Pancreas (tissue), 10 donors: ENCODE data around the gene AGXT2. TPM values are rescaled to one million over a fixed set of nuclear protein-coding genes. Genes with fewer than 3 reads are reported as not detected.

ENCODE experiments used
- ATAC-seq, 4 donors: fragments of 200-7000 bp; cut with Tn5 transposase; one replicate each; pipeline versions ENCODE4 v1.8.0 to v1.9.1; 2020; ENCODE audit warnings: mild to moderate bottlenecking in 4 of 4, moderate library complexity in 4 of 4
- DNase-seq, 6 donors: peaks; one replicate each; pipeline ENCODE4 v3.0.0-alpha.2; 2020
- FAIRE-seq: peaks from 2 replicates; lab custom pipeline; 2012; peaks lifted over from hg19 to GRCh38; lab: Jason Lieb, UNC
- H3K27ac ChIP-seq, 4 donors: fragments of 200-600 bp; sonication (generic); 1 replicate in 3 of 4; 2 replicates in 1 of 4; pipeline versions ENCODE4 v1.5.0 to v1.8.0; 2020
- H3K27me3 ChIP-seq, 4 donors: fragments of 200-600 bp; one replicate each; pipeline ENCODE4 v1.8.0; 2021
- H3K36me3 ChIP-seq, 3 donors: fragments of 200-600 bp; sonication (generic) in 1 of 3; one replicate each; pipeline versions ENCODE4 v1.5.0 to v1.8.0; 2020 to 2021
- H3K4me1 ChIP-seq, 3 donors: fragments of 200-600 bp; one replicate each; pipeline ENCODE4 v1.8.0; 2021
- H3K4me3 ChIP-seq, 4 donors: fragments of 200-600 bp; sonication (generic) in 2 of 4; one replicate each; pipeline versions ENCODE4 v1.5.0 to v1.8.0; 2020 to 2021
- H3K9me3 ChIP-seq, 4 donors: fragments of 200-600 bp; one replicate each; pipeline ENCODE4 v1.8.0; 2021
- WGBS, 2 donors: extraction: QIAGEN DNeasy Blood & Tissue Kit; methylation state at CpG; one replicate each; pipeline ENCODE4 v1.1.7; 2013; 5-methylcytosine and 5-hydroxymethylcytosine counted together
- intact Hi-C, 3 donors: fragments of 100-400 bp; cut with DNase I; formaldehyde crosslinking; loops; one replicate each; pipeline versions ENCODE4 v1.11.1 to v1.14.2; 2022
- polyA plus RNA-seq, 2 donors: library from polyadenylated mRNA; stranded (reverse); fragments of 200-250 nt; gene quantifications; one replicate each; pipeline ENCODE4 v1.2.3, GENCODE V29; 2013
- total RNA-seq, 6 donors: library from RNA; stranded (reverse); fragmentation: NEBNext Ultra II Directional in 4 of 6; extraction: Animal tissue kit (Norgen Biotek cat#: 25700) in 4 of 6; gene quantifications; one replicate each; pipeline versions ENCODE4 v1.2.1 to v1.2.4, GENCODE V29; 2021 to 2023
- TF ChIP-seq, protein P1 (sequence below), 4 donors: fragments of 200-600 bp; sonication (generic) in 3 of 4; IDR thresholded peaks; one replicate each; pipeline versions ENCODE4 v1.5.0 to v1.8.0; 2021; ENCODE audit warnings: antibody characterized with exemption in 4 of 4
- donor health status: healthy with polysubstance abuse.
- donor health status: DM: no; HTN: no; CAD: no; lungs with moderate emphysema.
- donor health status: DM: no; HTN: no; CAD: no.
- donor health status: control.
- donor health status: control.
- donor health status: Bipolar disorder and iron deficiency.
- donor health status: DM: yes; HTN: yes; CAD: no.
- donor health status: DM: no; HTN: no; CAD: no.
- donor health status: DM: no; HTN: no; CAD: no.
- donor health status: DM: yes; HTN: yes; CAD: no.

AGXT2 gene
- total and polyA plus RNA-seq, 8 donors = not detected

DNA sequence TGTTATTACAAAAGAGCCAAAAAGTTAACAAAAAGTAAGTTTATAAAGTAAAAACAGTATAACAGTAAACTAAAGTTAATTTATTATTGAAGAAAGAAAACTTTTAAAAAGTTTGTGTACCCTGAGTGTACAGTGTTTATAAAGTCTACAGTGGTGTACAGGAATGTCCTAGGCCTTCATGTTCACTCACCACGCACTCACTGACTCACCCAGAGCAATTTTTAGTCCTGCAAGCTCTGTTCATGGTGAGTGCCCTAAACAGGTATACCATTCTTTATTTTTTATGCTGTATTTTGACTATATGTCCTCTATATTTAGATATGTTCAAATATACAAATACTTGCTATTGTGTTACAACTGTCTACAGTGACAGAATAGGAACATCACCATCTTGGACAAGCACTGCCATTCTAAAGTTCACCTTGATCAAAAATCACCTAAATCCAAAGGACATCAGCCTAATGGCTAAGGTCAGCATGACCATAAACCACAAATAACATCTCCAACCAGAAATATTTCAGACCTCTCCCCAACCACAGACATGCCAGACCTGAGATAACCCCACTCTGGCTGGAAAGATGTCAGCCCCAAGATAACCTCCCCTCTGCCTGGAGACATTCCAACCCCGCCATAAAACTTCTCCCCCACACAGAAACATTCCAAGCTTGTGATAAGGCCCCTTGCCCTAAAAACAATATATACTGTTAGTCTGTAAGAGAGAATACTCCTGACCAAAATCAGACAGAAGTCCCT lies 56.1 kb downstream of the AGXT2 start:
- no peaks in the 10 kb centered on the region for H3K27me3 ChIP-seq
- DNase-seq (no peak), ATAC-seq (no peak), FAIRE-seq (no peak)
- H3K27ac ChIP-seq = no peak overlapping the region
- no peaks in the 10 kb centered on the region for H3K36me3 ChIP-seq
- TF ChIP-seq, protein P1, sequence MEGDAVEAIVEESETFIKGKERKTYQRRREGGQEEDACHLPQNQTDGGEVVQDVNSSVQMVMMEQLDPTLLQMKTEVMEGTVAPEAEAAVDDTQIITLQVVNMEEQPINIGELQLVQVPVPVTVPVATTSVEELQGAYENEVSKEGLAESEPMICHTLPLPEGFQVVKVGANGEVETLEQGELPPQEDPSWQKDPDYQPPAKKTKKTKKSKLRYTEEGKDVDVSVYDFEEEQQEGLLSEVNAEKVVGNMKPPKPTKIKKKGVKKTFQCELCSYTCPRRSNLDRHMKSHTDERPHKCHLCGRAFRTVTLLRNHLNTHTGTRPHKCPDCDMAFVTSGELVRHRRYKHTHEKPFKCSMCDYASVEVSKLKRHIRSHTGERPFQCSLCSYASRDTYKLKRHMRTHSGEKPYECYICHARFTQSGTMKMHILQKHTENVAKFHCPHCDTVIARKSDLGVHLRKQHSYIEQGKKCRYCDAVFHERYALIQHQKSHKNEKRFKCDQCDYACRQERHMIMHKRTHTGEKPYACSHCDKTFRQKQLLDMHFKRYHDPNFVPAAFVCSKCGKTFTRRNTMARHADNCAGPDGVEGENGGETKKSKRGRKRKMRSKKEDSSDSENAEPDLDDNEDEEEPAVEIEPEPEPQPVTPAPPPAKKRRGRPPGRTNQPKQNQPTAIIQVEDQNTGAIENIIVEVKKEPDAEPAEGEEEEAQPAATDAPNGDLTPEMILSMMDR (IDR thresholded peaks at IDR 0.05) = no peak
- no peaks in the 10 kb centered on the region for H3K9me3 ChIP-seq
- intact Hi-C loops = no loop called here
- 61 to 85% methylated on average over 2 of the region's 2 CpGs for WGBS, 2 donors
- H3K4me1 ChIP-seq = no peaks in the 10 kb centered on the region
- H3K4me3 ChIP-seq = no peak overlapping the region

DNA sequence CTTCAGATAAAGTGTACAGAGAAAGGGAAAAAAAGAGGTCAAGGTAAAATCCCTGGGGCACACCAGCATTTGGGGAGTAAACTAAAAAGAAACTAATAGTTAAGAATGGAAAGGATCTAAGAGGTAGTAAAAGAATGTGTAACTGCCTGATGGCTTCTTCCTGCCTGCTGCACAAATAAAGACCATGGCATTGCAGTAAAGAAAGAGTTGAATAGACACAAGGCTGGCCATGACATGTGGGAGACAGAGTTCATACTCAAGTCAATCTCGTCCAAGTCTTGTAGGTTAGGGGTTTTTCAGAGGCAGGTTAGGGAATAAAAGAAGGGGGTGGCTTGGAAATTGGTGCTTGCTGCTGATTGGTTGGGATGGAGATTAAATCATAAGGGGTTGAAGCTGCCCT lies 60.8 kb downstream of the AGXT2 start:
- intact Hi-C loops = no loop called here
- WGBS, 2 donors = 80 to 91% methylated on average over 1 of the region's 1 CpG
- no peak for ATAC-seq
- DNase-seq = no peak
- no peak for FAIRE-seq
- Histone ChIP-seq H3K36me3 (no peaks in the 10 kb centered on the region), H3K27ac (no peak overlapping the region), H3K4me1 (no peaks in the 10 kb centered on the region), H3K27me3 (no peaks in the 10 kb centered on the region), H3K9me3 (no peaks in the 10 kb centered on the region), H3K4me3 (no peak overlapping the region)
- TF ChIP-seq, protein P1 (IDR thresholded peaks at IDR 0.05) = no peak

DNA sequence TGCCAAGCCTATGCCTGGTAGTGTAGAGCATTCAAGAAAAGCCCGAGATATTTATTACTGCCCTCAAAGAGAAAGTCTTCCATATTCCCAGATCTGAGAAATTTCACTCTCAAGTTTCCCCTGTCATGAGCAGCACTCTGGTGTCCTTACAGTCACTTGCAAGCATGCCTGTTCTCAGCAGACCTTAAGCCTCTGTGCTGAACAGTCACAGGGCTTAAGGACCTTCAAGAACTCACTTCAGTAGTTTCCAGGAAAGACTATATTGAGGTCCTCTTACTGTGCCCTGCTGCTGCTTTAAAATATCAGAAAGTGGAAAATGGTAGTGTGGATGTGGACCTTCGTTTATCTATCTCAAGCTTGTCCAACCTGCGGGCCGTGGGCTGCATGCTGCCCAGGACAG lies 64.9 kb downstream of the AGXT2 start:
- intact Hi-C loops = no loop called here
- ATAC-seq = no peak
- Histone ChIP-seq H3K9me3 (no peaks in the 10 kb centered on the region), H3K36me3 (no peaks in the 10 kb centered on the region), H3K27me3 (no peaks in the 10 kb centered on the region), H3K4me3 (no peak overlapping the region), H3K27ac (no peak overlapping the region), H3K4me1 (no peaks in the 10 kb centered on the region)
- no peak for FAIRE-seq
- no peak for DNase-seq
- 73 to 86% methylated on average over 4 of the region's 4 CpGs for WGBS, 2 donors
- TF ChIP-seq, protein P1 (IDR thresholded peaks at IDR 0.05) = no peak

DNA sequence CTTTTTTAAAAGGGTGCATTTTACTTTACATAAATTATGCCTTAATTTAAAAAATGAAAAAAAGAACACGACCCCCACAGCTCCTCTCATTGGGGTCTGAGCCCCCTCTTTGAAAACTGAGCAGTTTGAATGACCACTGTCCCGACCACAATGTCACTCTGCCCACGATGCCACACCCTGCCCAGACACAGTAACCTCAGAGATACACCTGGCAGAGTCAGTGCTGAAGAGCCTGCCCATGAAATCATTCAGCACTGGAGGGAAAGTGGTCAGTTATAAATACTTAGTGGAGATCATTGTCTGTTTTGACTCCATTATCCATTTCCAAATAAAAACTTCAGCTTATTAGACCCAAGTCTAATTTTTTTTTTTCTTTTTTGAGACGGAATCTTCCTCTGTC lies 69.1 kb downstream of the AGXT2 start:
- FAIRE-seq = no peak

More for the DNA sequence above, 69.1 kb downstream of the AGXT2 start:
- no peaks in the 10 kb centered on the region for H3K36me3 ChIP-seq
- no peaks in the 10 kb centered on the region for H3K9me3 ChIP-seq
- no peak overlapping the region for H3K27ac ChIP-seq
- 65 to 66% methylated on average over 4 of the region's 4 CpGs for WGBS, 2 donors
- no peak for DNase-seq
- no peaks in the 10 kb centered on the region for H3K4me1 ChIP-seq
- no peak for ATAC-seq
- H3K27me3 ChIP-seq = no peaks in the 10 kb centered on the region
- intact Hi-C loops = no loop called here
- H3K4me3 ChIP-seq = no peak overlapping the region
- TF ChIP-seq, protein P1 (IDR thresholded peaks at IDR 0.05) = no peak
